Transverse colon (tissue), 4 donors: Measurements from ENCODE around the gene TBC1D30. TPM values are rescaled to one million over a fixed set of nuclear protein-coding genes. Genes with fewer than 3 reads are reported as not detected.

Experiments
- DNase-seq: peaks from one replicate; pipeline ENCODE4 v3.0.0-alpha.2; 2019
- H3K27ac ChIP-seq, 4 donors: fragments of 200-600 bp; sonication (generic); 2 replicates each; pipeline ENCODE4 v1.5.1; 2016 to 2018; ENCODE audit warnings: inconsistent platforms in 4 of 4
- H3K27me3 ChIP-seq: fragments of 200-600 bp; sonication (generic); 2 replicates; pipeline ENCODE4 v1.5.1; 2017; ENCODE audit warnings: inconsistent platforms
- H3K36me3 ChIP-seq, 4 donors: fragments of 200-600 bp; sonication (generic); 2 replicates each; pipeline ENCODE4 v1.5.1; 2017 to 2019; ENCODE audit warnings: inconsistent platforms in 4 of 4
- H3K4me1 ChIP-seq, 4 donors: fragments of 200-600 bp; sonication (generic); 2 replicates each; pipeline ENCODE4 v1.5.1; 2017 to 2020; ENCODE audit warnings: inconsistent platforms in 4 of 4
- H3K4me3 ChIP-seq, 4 donors: fragments of 200-600 bp; sonication (generic); 1 replicate in 1 of 4; 2 replicates in 3 of 4; pipeline versions ENCODE4 v1.5.1 to v1.6.1; 2017 to 2019; ENCODE audit warnings: inconsistent platforms in 4 of 4
- H3K9me3 ChIP-seq, 2 donors: fragments of 200-600 bp; sonication (generic); 2 replicates each; pipeline ENCODE4 v1.5.1; 2017 to 2019; ENCODE audit warnings: inconsistent platforms in 2 of 2
- CTCF ChIP-seq, 5 experiments: fragments of 200-600 bp in 3 of 5; fragments of 450-650 bp in 2 of 5; sonication (generic) in 3 of 5; IDR thresholded peaks; 1 replicate in 2 of 5; 2 replicates in 3 of 5; pipeline ENCODE4 v1.5.1; 2016 to 2017; ENCODE audit warnings: antibody characterized with exemption in 5 of 5, inconsistent platforms in 3 of 5, mild to moderate bottlenecking in 2 of 5, moderate library complexity in 1 of 5
- EP300 ChIP-seq: sonication (generic); formaldehyde crosslinking; IDR thresholded peaks from one replicate; pipeline ENCODE4 v1.6.1; 2017; ENCODE audit warnings: antibody characterized with exemption, low read depth
- POLR2A ChIP-seq: fragments of 450-650 bp; IDR thresholded peaks from one replicate; pipeline ENCODE4 v1.6.1; 2016; ENCODE audit warnings: antibody characterized with exemption, mild to moderate bottlenecking, moderate library complexity
- POLR2AphosphoS5 ChIP-seq, 3 donors: sonication (generic); formaldehyde crosslinking; IDR thresholded peaks; one replicate each; pipeline ENCODE4 v1.6.1; 2016; ENCODE audit warnings: antibody characterized with exemption in 3 of 3
- WGBS, 2 donors: methylation state at CpG; one replicate each; pipeline ENCODE4 v1.1.5; 2018; ENCODE audit warnings: low coverage in 1 of 2; 5-methylcytosine and 5-hydroxymethylcytosine counted together
- in situ Hi-C, 4 donors: fragments of 200-750 bp; cut with MboI; loops; one replicate each; pipeline versions ENCODE4 v1.15.0 to v1.15.1; 2017; ENCODE audit warnings: low sequenced_read_pairs in 3 of 4, low pct_ligation_motif_present in 1 of 4, low pct_unique_long_range_greater_than_20kb in 1 of 4
- intact Hi-C: fragments of 100-400 bp; cut with DNase I; formaldehyde crosslinking; loops from one replicate; pipeline ENCODE4 v1.15.1; 2023; ENCODE audit warnings: low total_unique reads
- total RNA-seq, 4 donors: library from RNA; depleted of rRNA; stranded (reverse); fragments of >200 nt; gene quantifications; one replicate each; pipeline ENCODE4 v1.1.0, GENCODE V29; 2016

The TBC1D30 gene
- total RNA-seq, 4 donors from 2014 or later: 0.37 to 9.4 (median 6.5) TPM

- Histone ChIP-seq H3K9me3 (peaks cover 2 to 5% of the 10 kb centered on the region in 2 donors), H3K36me3 (no peaks in the 10 kb centered on the region), H3K4me1 (peaks cover 0 to 37% (median 21%) of the 10 kb centered on the region in 4 donors), H3K27me3 (peaks cover 47% of the 10 kb centered on the region), H3K4me3 (peak overlapping the region; percentile 36 to 83 (median 63)), H3K27ac (peak overlapping the region; percentile 65 to 81 (median 76))
- intact Hi-C loops (no loop called here), in situ Hi-C loops (no loop called here)
- 2% methylated on average over 78 of the region's 103 CpGs; no CpG with 5 or more reads in 1 of the 2 donors for WGBS, 2 donors
- peak; percentile 70 for DNase-seq
- TF ChIP-seq EP300 (no peak), CTCF (IDR thresholded peaks at IDR 0.05) (peak in 1 of 5 experiments; percentile 3), POLR2A (peak; percentile 13), POLR2AphosphoS5 (IDR thresholded peaks at IDR 0.05) (peak in 1 of 3 donors; percentile 32)
Observed at GRCh38 chr12:64780531-64781279, 43.7 kb upstream of the TBC1D30 start.

- Histone ChIP-seq H3K4me1 (peaks cover 0 to 37% (median 21%) of the 10 kb centered on the region in 4 donors), H3K9me3 (no peaks in the 10 kb centered on the region), H3K4me3 (peak overlapping the region in 3 of 4 donors; percentile 59 to 83 (median 67)), H3K36me3 (no peaks in the 10 kb centered on the region), H3K27ac (peak overlapping the region in 3 of 4 donors; percentile 75 to 81 (median 78)), H3K27me3 (peaks cover 51% of the 10 kb centered on the region)
- in situ Hi-C loops (no loop called here), intact Hi-C loops (no loop called here)
- TF ChIP-seq POLR2AphosphoS5 (IDR thresholded peaks at IDR 0.05) (no peak), POLR2A (no peak), EP300 (no peak), CTCF (IDR thresholded peaks at IDR 0.05) (no peak)
- 6 to 15% methylated on average over 10 to 36 of the region's 39 CpGs for WGBS, 2 donors
- DNase-seq: no peak
Observed at GRCh38 chr12:64781280-64782190, 42.9 kb upstream of the TBC1D30 start.

GRCh38 chr12:64782191-64782876 is 42.1 kb upstream of the TBC1D30 start:
- in situ Hi-C loops (no loop called here), intact Hi-C loops (no loop called here)
- no peak for TF ChIP-seq POLR2A
- TF ChIP-seq CTCF (IDR thresholded peaks at IDR 0.05): no peak
- no peak for TF ChIP-seq POLR2AphosphoS5 (IDR thresholded peaks at IDR 0.05)
- no peak for TF ChIP-seq EP300
- DNase-seq: no peak
- no peaks in the 10 kb centered on the region for H3K9me3 ChIP-seq
- 50 to 61% methylated on average over 5 to 6 of the region's 6 CpGs for WGBS, 2 donors
- peaks cover 51% of the 10 kb centered on the region for H3K27me3 ChIP-seq
- peak overlapping the region in 2 of 4 donors; percentile 75 to 78 for H3K27ac ChIP-seq
- no peaks in the 10 kb centered on the region for H3K36me3 ChIP-seq
- peak overlapping the region in 3 of 4 donors; percentile 59 to 83 (median 67) for H3K4me3 ChIP-seq
- H3K4me1 ChIP-seq: peaks cover 0 to 37% (median 21%) of the 10 kb centered on the region in 4 donors
